Endothelial cell of hepatic sinusoid (primary cell): ENCODE measurements around the gene LRRC8C.

ENCODE experiments used
- in situ Hi-C: cut with HindIII; loops from 2 replicates; pipeline ENCODE4 v1.10.0; 2017; ENCODE audit warnings: low sequenced_read_pairs

Gene LRRC8C

GRCh38 chr1:89761338-89761737 is 128.4 kb downstream of the LRRC8C start:
- in situ Hi-C loops, result no loop called here

GRCh38 chr1:89761901-89762300 is 129.0 kb downstream of the LRRC8C start:
- in situ Hi-C loops, result no loop called here

DNA sequence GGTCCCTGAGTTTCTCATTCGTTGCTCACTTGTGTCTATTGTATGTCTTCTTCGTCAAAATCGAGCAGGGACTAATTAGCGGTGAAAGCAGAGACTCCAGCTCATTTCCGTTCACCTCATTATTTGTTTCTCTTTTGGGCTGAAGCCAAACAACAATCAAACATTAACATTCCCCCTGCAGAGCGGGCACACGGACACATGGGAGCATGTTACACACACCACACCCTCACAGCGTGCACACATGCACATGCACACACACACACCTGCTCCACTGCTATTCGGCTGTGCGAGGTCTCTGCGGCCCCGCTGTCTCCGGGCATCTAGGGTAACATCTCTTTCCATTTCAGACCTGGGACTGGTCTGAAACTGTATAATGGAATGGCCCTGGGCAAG is 129.5 kb downstream of the LRRC8C start:
- in situ Hi-C loops, result no loop called here

GRCh38 chr1:89762779-89763648 is 130.1 kb downstream of the LRRC8C start:
- in situ Hi-C loops, result no loop called here

DNA sequence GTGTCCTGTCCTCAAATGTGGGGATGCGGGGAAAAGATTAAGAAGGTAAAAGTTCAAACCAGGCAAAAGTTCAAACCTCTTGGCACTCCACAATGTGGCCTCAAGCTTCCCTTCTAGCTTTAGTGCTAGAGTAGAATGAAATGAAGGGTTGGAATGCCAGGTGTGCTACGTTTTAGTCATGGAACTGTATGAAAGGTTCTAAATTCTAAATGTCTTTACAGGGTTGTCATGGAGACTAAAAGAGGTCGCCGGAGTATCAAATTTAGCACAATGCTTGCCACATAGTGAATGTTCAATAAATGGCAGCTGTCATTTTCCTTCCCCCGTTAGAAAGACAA is 130.7 kb downstream of the LRRC8C start:
- in situ Hi-C loops, result no loop called here

DNA sequence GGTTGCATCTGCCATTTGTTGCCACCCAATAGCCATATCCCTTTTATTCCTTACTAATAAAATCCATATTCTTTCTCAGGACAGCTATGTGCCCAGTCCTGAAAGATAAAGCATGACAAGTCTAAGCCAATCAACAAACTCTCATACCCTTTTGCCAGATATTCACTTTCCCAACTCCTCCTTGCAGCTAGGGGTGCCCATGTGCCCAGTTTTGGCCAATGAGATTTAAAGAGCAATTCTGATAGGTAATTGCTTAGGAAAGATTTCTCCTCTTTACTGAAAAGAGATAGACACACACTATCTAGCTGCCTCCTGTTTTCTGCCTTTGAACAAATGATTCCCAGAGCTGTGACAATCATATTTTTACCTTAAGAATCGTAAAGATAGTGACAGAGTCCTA is 132.9 kb downstream of the LRRC8C start:
- in situ Hi-C loops, result no loop called here

- in situ Hi-C loops, result no loop called here
Measured at GRCh38 chr1:89767618-89768017, 134.7 kb downstream of the LRRC8C start.
